Mesendoderm (in vitro differentiated cells): Measurements from ENCODE around the gene OLFM1.

Source experiments
- DNase-seq: peaks from one replicate; pipeline ENCODE4 v3.0.0; 2013
- H2AK5ac ChIP-seq: 2 replicates; pipeline ENCODE4 v1.6.1; 2013; ENCODE audit warnings: low read length, inconsistent platforms
- H2BK120ac ChIP-seq: 2 replicates; pipeline ENCODE4 v1.6.1; 2013; ENCODE audit warnings: low read depth, mild to moderate bottlenecking, low read length, moderate library complexity, mixed read lengths
- H2BK15ac ChIP-seq: replicated peaks from 2 replicates; pipeline ENCODE4 v1.6.1; 2013; ENCODE audit warnings: low read depth, mild to moderate bottlenecking, moderate library complexity
- H2BK5ac ChIP-seq: 2 replicates; pipeline ENCODE4 v1.6.1; 2013; ENCODE audit warnings: low read length, inconsistent platforms
- H3K18ac ChIP-seq: 2 replicates; pipeline ENCODE4 v1.6.1; 2013; ENCODE audit warnings: mild to moderate bottlenecking, low read length, mixed read lengths
- H3K23ac ChIP-seq: one replicate; pipeline ENCODE4 v1.6.1; 2013; ENCODE audit warnings: low read length
- H3K27ac ChIP-seq: 2 replicates; pipeline ENCODE4 v1.5.1; 2013; ENCODE audit warnings: low read depth, mild to moderate bottlenecking, inconsistent platforms, low read length, moderate library complexity
- H3K27me3 ChIP-seq: 2 replicates; pipeline ENCODE4 v1.6.1; 2013; ENCODE audit warnings: low read length, control low read depth, mild to moderate bottlenecking, inconsistent platforms; ENCODE audit not compliant: insufficient read depth, poor library complexity
- H3K36me3 ChIP-seq: 2 replicates; pipeline ENCODE4 v1.6.1; 2013; ENCODE audit warnings: low read length, inconsistent platforms; ENCODE audit not compliant: control insufficient read depth, insufficient read depth
- H3K4ac ChIP-seq: one replicate; pipeline ENCODE4 v1.6.1; 2013; ENCODE audit warnings: low read depth, mild to moderate bottlenecking, low read length, moderate library complexity
- H3K4me1 ChIP-seq: 2 replicates; pipeline ENCODE4 v1.6.1; 2013; ENCODE audit warnings: low read depth, low read length, inconsistent platforms; ENCODE audit not compliant: control insufficient read depth
- H3K4me2 ChIP-seq: 2 replicates; pipeline ENCODE4 v1.6.1; 2013; ENCODE audit warnings: low read length
- H3K4me3 ChIP-seq: 2 replicates; pipeline ENCODE4 v1.5.1; 2013; ENCODE audit warnings: mild to moderate bottlenecking, low read length
- H3K56ac ChIP-seq: one replicate; pipeline ENCODE4 v1.6.1; 2013; ENCODE audit warnings: low read length
- H3K79me1 ChIP-seq: 2 replicates; pipeline ENCODE4 v1.6.1; 2013; ENCODE audit warnings: low read length, inconsistent platforms
- H3K79me2 ChIP-seq: 2 replicates; pipeline ENCODE4 v1.6.1; 2013; ENCODE audit warnings: mild to moderate bottlenecking, low read length; ENCODE audit not compliant: control insufficient read depth, insufficient read depth
- H3K9ac ChIP-seq: 2 replicates; pipeline ENCODE4 v1.6.1; 2013; ENCODE audit warnings: low read length, inconsistent platforms
- H4K5ac ChIP-seq: one replicate; pipeline ENCODE4 v1.6.1; 2013; ENCODE audit warnings: low read length
- H4K8ac ChIP-seq: one replicate; pipeline ENCODE4 v1.6.1; 2013; ENCODE audit warnings: low read depth, mild to moderate bottlenecking, control low read depth, low read length, moderate library complexity
- WGBS: extraction: QIAGEN DNeasy Blood & Tissue Kit; methylation state at CpG from one replicate; pipeline ENCODE4 v1.1.7; 2013; ENCODE audit warnings: low lambda C conversion rate, missing lambda C conversion rate; ENCODE audit not compliant: insufficient coverage; ENCODE audit errors: extremely low coverage; 5-methylcytosine and 5-hydroxymethylcytosine counted together

OLFM1 gene

DNA sequence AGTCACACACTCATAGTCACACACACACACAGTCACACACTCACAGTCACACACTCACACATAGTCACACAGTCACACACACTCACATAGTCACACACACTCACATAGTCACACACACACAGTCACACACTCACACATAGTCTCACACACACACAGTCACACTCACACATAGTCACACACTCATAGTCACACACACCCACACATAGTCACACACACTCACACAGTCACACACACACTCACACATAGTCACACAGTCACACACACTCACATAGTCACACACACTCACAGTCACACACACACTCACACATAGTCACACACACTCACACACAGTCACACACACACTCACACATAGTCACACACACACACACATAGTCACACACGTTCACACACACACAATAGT lies 4.1 kb downstream of the OLFM1 start:
- H4K5ac ChIP-seq: no peak overlapping the region

DNA sequence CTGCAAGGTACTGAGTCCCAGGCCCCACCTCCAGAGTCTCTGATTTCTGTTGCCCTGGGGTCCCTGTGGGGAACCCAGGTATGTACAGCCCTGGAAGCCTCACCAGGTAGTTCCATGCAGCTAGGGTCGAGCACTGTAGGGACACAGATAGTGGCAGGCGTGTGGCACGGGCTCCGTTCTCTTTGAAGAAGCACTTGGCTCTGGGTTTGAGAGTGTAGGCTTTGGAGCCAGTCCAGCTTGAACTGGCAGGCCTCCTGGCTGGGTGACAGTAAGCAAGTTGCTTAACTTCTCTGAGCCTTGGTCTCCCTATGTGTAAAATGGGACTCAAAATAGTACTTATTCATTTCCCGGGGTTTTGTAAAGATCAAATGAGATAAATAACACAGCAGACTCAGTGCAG lies 5.6 kb downstream of the OLFM1 start:
- H3K27me3 ChIP-seq: peaks cover 6% of the 10 kb centered on the region
- H2BK120ac ChIP-seq: no peak overlapping the region
- no peaks in the 10 kb centered on the region for H3K79me2 ChIP-seq
- no peak overlapping the region for H4K5ac ChIP-seq
- H3K9ac ChIP-seq: no peak overlapping the region
- H3K4me3 ChIP-seq: no peak overlapping the region
- no peak overlapping the region for H3K27ac ChIP-seq
- H3K23ac ChIP-seq: no peak overlapping the region
- H3K4me1 ChIP-seq: peaks cover 2% of the 10 kb centered on the region
- no peak overlapping the region for H3K4me2 ChIP-seq
- WGBS: no CpG with 5 or more reads among the region's 5 CpGs
- peaks cover 1% of the 10 kb centered on the region for H3K36me3 ChIP-seq
- H3K4ac ChIP-seq: no peak overlapping the region
- no peak overlapping the region for H2AK5ac ChIP-seq
- H3K79me1 ChIP-seq: no peaks in the 10 kb centered on the region
- DNase-seq: no peak
- H4K8ac ChIP-seq: no peak overlapping the region
- no peak overlapping the region for H3K56ac ChIP-seq
- no peak overlapping the region for H2BK15ac ChIP-seq
- no peak overlapping the region for H3K18ac ChIP-seq
- no peak overlapping the region for H2BK5ac ChIP-seq

More for the DNA sequence above, 4.1 kb downstream of the OLFM1 start:
- no peak for DNase-seq
- no peaks in the 10 kb centered on the region for H3K79me2 ChIP-seq
- no peak overlapping the region for H3K27ac ChIP-seq
- H3K4ac ChIP-seq: no peak overlapping the region
- H3K56ac ChIP-seq: no peak overlapping the region
- no peak overlapping the region for H2BK5ac ChIP-seq
- H3K23ac ChIP-seq: no peak overlapping the region
- peaks cover 1% of the 10 kb centered on the region for H3K36me3 ChIP-seq
- H3K18ac ChIP-seq: no peak overlapping the region
- H3K4me2 ChIP-seq: no peak overlapping the region
- no CpG with 5 or more reads among the region's 1 CpG for WGBS
- no peak overlapping the region for H2BK15ac ChIP-seq
- H3K4me3 ChIP-seq: no peak overlapping the region
- peaks cover 6% of the 10 kb centered on the region for H3K27me3 ChIP-seq
- H3K4me1 ChIP-seq: peaks cover 2% of the 10 kb centered on the region
- no peaks in the 10 kb centered on the region for H3K79me1 ChIP-seq
- no peak overlapping the region for H2AK5ac ChIP-seq
- H4K8ac ChIP-seq: no peak overlapping the region
- H2BK120ac ChIP-seq: no peak overlapping the region
- H3K9ac ChIP-seq: no peak overlapping the region

DNA sequence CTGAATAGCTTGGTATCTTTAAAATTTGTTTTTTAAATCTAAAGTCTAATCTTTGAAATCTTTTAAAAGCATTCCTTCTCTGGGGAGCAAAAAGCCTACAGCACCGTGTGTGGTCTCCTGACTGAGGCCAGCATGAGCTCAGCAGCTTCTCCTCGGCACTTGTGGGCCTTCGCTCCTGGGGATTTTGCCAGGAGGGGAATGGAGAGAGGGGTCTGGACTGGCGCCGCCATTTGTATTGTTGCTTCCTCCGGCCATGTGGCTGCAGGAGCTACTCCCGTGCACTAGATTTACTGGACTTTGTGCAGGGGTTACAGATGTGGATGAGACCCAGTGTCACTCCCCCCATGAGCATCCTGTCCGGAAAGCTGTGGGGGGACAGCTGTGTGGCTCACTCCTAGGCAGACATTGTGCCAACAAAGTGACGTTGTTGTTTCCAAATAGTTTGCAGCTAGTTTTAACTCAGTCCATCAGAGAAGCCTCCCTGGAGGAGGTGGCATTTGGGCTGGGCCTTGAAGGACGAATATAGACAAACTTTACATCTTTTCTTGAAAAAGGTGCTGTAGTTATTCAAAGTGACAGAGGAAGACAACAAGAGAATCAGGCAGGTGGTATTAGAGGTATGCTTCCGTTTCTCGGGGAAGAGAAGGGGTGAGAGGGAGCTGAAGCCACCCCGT lies 6.6 kb downstream of the OLFM1 start:
- H2AK5ac ChIP-seq: no peak overlapping the region
- no peak overlapping the region for H2BK15ac ChIP-seq
- no peak overlapping the region for H3K4ac ChIP-seq
- H3K4me3 ChIP-seq: no peak overlapping the region
- H3K27ac ChIP-seq: no peak overlapping the region
- H3K27me3 ChIP-seq: peaks cover under 1% of the 10 kb centered on the region
- no CpG with 5 or more reads among the region's 13 CpGs for WGBS
- no peak for DNase-seq
- no peak overlapping the region for H3K23ac ChIP-seq
- H4K5ac ChIP-seq: no peak overlapping the region
- H3K4me2 ChIP-seq: no peak overlapping the region
- H4K8ac ChIP-seq: no peak overlapping the region
- no peak overlapping the region for H2BK120ac ChIP-seq
- no peak overlapping the region for H2BK5ac ChIP-seq
- no peak overlapping the region for H3K18ac ChIP-seq
- H3K79me2 ChIP-seq: no peaks in the 10 kb centered on the region
- peaks cover 2% of the 10 kb centered on the region for H3K4me1 ChIP-seq
- H3K79me1 ChIP-seq: no peaks in the 10 kb centered on the region
- H3K9ac ChIP-seq: no peak overlapping the region
- H3K56ac ChIP-seq: no peak overlapping the region
- H3K36me3 ChIP-seq: peaks cover 1% of the 10 kb centered on the region

GRCh38 chr9:135095470-135096407 lies 8.3 kb downstream of the OLFM1 start:
- peak; percentile 17 for DNase-seq
- Histone ChIP-seq H2AK5ac (no peak overlapping the region), H3K4me3 (no peak overlapping the region), H4K8ac (no peak overlapping the region), H2BK15ac (no peak overlapping the region), H3K4me1 (peaks cover 2% of the 10 kb centered on the region), H3K9ac (no peak overlapping the region), H3K27me3 (no peaks in the 10 kb centered on the region), H2BK5ac (no peak overlapping the region), H3K79me1 (no peaks in the 10 kb centered on the region), H3K79me2 (no peaks in the 10 kb centered on the region), H3K36me3 (peaks cover 1% of the 10 kb centered on the region), H3K56ac (no peak overlapping the region), H2BK120ac (no peak overlapping the region), H3K4me2 (no peak overlapping the region), H3K18ac (no peak overlapping the region), H4K5ac (no peak overlapping the region), H3K4ac (no peak overlapping the region), H3K23ac (no peak overlapping the region), H3K27ac (no peak overlapping the region)
- WGBS: no CpG with 5 or more reads among the region's 9 CpGs

DNA sequence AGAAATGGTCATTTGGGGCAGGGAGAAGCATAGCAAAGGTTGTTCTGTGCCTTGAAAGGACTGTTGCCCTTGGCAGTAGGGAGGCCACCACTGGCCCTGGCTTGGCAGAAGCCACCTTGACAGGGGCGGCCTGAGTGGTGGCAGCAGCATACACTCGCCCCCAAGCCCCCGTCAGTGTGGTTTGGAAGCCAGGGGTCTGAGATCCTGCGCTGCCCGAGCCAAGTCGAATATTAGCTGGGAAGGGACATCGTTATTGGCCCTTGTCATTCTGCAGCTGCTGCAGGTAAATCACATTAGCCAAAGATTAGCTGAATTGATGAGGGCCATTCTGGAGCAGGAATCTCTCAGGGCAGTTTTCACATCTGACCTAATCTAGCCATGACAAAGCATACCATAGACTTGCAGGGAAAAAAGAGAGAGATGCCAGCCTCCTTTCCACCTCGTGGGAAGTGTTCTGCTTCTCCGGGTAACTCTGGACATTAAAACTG lies 9.0 kb downstream of the OLFM1 start:
- Histone ChIP-seq H4K8ac (no peak overlapping the region), H4K5ac (no peak overlapping the region), H3K27ac (no peak overlapping the region), H3K23ac (no peak overlapping the region), H3K79me2 (no peaks in the 10 kb centered on the region), H3K4me2 (no peak overlapping the region), H3K79me1 (no peaks in the 10 kb centered on the region), H3K56ac (no peak overlapping the region), H3K4me3 (no peak overlapping the region), H2BK5ac (no peak overlapping the region), H3K9ac (no peak overlapping the region), H3K18ac (no peak overlapping the region), H2AK5ac (no peak overlapping the region), H3K27me3 (no peaks in the 10 kb centered on the region), H3K4ac (no peak overlapping the region), H2BK120ac (no peak overlapping the region), H3K4me1 (peaks cover 2% of the 10 kb centered on the region), H2BK15ac (no peak overlapping the region), H3K36me3 (no peaks in the 10 kb centered on the region)
- no CpG with 5 or more reads among the region's 9 CpGs for WGBS
- DNase-seq: no peak
